Central memory CD4-positive, alpha-beta T cell (primary cell): ENCODE measurements around the gene PLS3.

Source experiments
- DNase-seq: peaks from one replicate; pipeline ENCODE4 v3.0.0; 2022

Gene PLS3

GRCh38 chrX:115571712-115572111 lies 10.7 kb downstream of the PLS3 start:
- no peak for DNase-seq

GRCh38 chrX:115573185-115573584 lies 12.2 kb downstream of the PLS3 start:
- DNase-seq = no peak

DNA sequence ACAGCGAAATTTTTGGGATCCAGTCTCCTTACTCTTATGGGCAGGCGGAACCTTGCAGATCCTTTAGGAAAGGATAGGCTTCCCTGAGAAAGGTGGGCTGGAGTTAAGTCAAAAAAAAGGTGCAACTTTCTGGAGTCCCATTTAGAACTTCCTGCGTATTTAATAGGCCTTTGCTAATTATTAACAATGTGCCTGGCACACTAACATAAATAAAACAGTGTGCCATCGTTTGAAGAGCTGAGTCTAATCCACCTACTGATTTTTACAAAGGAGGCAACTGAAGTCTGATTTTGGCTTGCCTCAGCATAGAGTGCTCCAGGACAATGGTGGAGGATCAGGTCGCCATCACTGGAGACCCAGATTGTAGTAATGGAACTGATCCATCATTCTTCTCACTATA lies 15.7 kb downstream of the PLS3 start:
- no peak for DNase-seq

DNA sequence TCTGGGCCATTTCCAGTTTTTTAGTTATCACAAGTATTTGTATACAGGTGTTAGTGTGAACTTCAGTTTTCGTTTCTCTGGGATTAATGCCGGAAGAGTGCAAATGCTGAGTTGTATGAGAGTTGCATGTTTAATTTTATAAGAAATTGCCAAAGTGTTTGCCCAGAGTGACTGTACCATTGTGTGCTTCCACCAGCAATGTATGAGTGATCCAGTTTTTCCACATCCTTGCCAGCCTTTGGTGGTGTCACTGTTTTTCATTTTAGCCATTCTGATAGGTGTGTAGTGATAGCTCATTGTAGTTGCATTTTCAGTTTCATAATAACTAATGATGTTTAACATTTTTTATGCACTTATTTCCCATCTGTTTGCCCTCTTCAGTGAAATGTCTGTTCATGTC lies 18.4 kb downstream of the PLS3 start:
- no peak for DNase-seq

- DNase-seq = no peak
Observed at GRCh38 chrX:115579786-115580294, 18.9 kb downstream of the PLS3 start.

DNA sequence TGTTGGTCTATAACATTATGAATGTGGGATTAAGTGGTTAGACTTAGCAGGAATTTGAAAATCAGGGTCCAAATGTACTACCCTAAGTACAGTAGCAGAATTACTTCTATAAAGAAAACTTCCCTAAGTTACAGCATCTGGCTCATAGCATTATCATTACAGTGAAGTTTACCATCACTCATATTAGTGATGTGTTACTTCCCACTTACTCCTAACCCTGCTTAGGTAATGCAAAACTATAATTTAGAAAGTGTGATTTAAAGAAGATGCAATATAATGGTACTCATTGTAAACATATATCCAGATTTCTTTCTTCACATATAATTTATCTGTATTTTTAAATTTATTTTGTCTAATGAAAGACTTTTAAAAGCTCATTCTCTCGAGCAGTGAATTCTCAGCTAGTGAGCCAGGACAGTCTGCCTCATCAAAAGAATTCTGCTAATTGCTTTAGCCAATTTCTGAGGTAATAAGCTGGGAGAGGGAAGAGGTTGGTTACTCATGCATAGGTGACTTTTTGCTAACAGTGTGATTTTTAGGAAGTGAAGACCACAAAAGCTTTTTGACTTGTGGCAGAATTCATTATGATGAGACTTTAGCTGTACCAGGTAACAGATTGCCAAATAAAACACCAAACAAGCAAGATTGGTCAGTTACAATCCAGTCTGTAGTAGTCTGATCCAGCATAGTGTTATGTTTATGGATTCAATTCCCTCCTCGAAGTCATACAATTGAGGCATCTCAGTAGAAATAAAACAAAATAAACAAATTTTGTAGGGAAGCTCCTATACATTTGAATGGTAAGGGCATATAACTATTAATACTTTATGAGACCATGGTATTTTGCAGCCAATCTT lies 21.0 kb downstream of the PLS3 start:
- no peak for DNase-seq

DNA sequence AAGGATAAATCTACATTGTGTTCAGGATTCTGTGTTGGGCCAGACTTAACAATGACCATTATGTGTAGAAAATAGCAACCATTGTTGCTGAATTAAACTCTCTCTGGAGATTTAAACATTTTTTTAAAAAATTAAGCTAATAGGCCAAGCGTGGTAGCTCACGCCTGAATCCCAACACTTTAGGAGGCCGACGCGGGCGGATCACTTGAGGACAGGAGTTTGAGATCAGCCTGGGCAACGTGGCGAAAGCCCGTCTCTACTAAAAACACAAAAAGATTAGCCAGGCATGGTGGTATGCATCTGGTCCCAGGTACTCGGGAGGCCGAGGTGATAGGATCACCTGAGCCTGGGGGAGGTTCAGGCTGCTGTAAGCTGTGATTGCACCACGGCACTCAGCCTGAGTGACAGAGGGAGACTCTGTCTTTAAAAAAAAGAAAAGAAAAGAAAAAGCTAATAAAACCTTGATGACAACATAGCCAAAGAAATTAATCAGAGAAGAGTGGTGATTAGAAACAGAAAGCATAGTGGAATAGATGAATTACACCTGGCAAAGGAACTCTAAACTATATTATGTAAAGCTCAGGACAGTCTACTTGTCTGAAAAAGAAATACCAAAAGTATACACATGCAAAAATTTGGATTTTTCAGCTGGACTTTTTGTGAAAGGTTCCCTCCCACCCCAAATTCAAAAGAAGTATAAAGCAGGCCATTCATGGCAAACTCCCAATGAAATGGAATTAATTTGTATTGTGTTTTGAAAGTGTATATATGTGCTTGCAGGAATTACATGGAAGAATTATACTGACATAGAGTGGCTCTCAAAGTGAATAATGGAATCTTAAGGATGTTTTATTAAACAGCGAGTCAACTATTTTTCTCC lies 21.9 kb downstream of the PLS3 start:
- DNase-seq = no peak

DNA sequence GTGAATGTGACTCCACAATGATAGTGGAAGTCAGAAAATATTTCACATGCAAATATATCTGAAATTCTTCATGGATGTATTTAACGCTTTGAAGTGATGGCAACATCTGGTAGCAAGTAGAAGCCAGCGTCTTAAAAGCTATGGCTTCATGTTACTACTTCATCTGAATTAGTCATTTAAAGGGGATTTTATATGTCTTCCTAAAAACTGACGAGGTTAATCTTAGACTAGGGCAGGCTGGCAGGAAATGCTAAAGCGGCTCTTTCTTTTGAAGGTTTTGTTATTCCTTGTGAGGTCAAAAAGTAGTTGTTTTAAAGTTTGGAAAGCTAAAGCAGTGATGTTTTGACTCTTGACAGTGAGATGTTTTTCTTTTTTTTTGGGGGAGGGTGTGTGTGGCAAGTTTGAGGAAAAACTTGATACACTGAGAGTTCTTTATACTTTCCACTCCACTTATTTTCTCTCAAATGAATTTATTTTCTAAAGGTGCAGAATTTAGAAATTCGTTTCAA lies 22.6 kb downstream of the PLS3 start:
- DNase-seq = no peak

- no peak for DNase-seq
Observed at GRCh38 chrX:115584696-115585095, 23.7 kb downstream of the PLS3 start.

- DNase-seq = no peak
Observed at GRCh38 chrX:115588179-115588578, 27.2 kb downstream of the PLS3 start.

DNA sequence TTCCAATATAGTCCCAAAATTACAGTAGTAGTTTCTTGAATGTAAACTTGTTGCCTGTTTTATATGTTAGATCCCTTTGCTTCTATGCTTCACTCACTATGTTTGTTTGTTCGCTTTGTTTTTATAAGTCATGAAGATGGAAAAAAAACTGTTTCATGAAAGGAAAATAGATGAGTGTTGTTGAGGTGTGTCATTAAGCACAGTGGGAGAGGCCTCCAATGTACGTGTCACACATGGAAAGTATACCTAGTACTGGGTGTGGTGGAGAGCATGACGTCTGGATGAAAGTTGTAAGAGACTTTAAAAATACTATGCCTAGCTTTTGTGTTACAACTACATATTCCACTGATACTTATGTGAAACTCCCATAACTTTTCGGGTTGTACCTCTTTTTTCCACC lies 28.4 kb downstream of the PLS3 start:
- DNase-seq = no peak

- no peak for DNase-seq
Observed at GRCh38 chrX:115591420-115591819, 30.4 kb downstream of the PLS3 start.

- no peak for DNase-seq
Observed at GRCh38 chrX:115591856-115592842, 31.2 kb downstream of the PLS3 start.

- no peak for DNase-seq
Observed at GRCh38 chrX:115592997-115593734, 32.2 kb downstream of the PLS3 start.

GRCh38 chrX:115595049-115595448 lies 34.1 kb downstream of the PLS3 start:
- DNase-seq = no peak

GRCh38 chrX:115598556-115598955 lies 37.6 kb downstream of the PLS3 start:
- DNase-seq = no peak

GRCh38 chrX:115602308-115602707 lies 41.3 kb downstream of the PLS3 start:
- no peak for DNase-seq

DNA sequence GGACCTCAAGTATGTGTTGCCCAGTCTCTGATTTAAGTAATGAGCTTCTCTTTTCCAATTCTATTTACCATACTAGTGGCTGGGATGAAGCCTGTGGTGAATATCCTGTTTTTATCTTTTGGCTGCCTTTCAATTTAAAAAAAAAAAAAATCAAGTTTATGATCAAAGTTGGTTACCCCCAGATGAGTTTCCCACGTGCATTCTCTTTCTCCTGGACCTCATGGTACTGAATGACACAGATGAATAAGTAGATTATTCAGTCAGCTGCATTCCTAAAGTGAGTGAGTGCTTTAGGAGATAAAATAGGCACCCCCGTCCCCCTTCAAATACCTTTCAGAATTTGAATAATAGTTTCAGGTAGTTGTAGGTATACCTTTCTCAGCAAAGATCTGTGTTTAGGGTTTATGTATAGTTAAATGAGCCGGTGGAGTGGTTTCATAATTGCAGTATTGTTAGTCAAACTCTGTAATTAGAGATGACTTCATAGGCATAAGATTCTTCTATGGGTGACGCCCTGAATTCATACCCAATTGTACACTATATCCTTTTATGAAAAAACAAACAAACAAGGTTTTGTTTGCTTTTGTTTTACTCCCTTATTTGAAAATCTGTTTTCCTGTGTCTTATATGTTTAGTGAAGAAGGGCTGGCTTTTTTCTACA lies 41.9 kb downstream of the PLS3 start:
- DNase-seq = no peak

GRCh38 chrX:115603534-115604074 lies 42.6 kb downstream of the PLS3 start:
- no peak for DNase-seq

DNA sequence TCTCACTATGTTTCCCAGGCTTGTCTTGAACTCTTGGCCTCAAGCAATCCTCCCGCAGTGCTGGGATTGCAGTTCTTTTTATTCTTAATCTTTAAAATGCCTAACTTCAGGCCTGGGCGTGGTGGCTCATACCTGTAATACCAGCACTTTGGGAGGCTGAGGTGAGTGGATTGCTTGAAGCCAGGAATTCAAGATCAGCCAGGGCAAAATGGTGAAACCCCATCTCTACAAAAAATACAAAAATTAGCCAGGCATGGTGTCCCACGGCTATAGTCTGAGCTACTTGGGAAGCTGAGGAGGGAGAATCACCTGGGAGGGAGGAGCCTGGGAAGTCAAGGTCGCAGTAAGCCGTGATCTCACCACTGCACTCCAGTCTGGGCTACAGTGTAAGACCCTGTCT lies 45.9 kb downstream of the PLS3 start:
- DNase-seq = no peak

GRCh38 chrX:115609621-115610020 lies 48.6 kb downstream of the PLS3 start:
- DNase-seq = no peak
